ENCODE measurements around the gene SLC6A11.

The SLC6A11 gene

DNA sequence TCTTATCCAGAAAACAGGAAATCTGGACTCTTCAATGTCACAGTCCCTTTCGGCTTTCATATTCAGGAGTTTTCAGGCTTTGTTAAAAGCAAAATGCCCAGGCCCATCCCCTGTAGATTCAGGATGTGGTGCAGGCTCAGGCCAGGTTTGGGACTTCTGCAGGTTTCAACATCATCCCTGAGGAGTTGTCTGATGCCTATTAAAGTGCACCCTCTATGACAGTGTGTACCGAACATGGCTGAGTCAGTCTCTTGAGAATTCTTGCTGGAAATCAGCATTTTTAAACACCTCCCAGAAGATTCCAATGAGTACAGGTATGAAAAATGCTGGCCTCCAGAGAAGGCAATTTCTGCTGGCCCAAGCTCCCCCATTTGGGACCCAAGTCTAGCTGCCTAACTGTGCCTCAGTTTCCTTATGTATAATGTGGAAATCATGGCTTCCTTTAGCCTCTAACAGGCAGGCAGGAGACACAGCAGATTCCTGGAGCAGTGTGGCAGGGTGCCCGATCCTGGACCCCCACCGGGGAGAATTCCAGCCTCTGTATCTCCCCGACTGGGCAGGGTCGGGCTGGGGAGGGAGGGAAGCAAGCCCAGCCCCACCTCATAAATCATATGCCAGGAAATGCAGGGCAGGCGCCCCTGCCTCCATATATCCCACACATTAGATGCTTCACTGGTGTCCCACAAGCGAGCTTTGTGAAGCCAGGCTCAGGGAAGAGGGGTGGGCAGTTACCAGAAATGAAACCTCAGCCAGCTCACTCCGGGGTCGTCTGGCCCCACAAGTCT, 44.4 kb upstream of the SLC6A11 start:
- no peaks in the 10 kb centered on the region for H3K9me3 ChIP-seq (ENCODE audit: control insufficient read depth, low read length)
- no peak for TF ChIP-seq CTCF (IDR thresholded peaks at IDR 0.05)
- no peaks in the 10 kb centered on the region for H3K27me3 ChIP-seq (ENCODE audit: control insufficient read depth, insufficient read depth, low read length)
- H3K4me3 ChIP-seq (ENCODE audit: low read depth, low read length), result no peak overlapping the region
- no peak overlapping the region for H3K4me2 ChIP-seq (ENCODE audit: low read length)
- H3K27ac ChIP-seq, result no peak overlapping the region
- no peak overlapping the region for H3K9ac ChIP-seq
- H2AFZ ChIP-seq, result no peak overlapping the region
- H3K36me3 ChIP-seq (ENCODE audit: control insufficient read depth, insufficient read depth, low read length), result no peaks in the 10 kb centered on the region
- H3K79me2 ChIP-seq, result no peaks in the 10 kb centered on the region
- no peaks in the 10 kb centered on the region for H3K4me1 ChIP-seq

DNA sequence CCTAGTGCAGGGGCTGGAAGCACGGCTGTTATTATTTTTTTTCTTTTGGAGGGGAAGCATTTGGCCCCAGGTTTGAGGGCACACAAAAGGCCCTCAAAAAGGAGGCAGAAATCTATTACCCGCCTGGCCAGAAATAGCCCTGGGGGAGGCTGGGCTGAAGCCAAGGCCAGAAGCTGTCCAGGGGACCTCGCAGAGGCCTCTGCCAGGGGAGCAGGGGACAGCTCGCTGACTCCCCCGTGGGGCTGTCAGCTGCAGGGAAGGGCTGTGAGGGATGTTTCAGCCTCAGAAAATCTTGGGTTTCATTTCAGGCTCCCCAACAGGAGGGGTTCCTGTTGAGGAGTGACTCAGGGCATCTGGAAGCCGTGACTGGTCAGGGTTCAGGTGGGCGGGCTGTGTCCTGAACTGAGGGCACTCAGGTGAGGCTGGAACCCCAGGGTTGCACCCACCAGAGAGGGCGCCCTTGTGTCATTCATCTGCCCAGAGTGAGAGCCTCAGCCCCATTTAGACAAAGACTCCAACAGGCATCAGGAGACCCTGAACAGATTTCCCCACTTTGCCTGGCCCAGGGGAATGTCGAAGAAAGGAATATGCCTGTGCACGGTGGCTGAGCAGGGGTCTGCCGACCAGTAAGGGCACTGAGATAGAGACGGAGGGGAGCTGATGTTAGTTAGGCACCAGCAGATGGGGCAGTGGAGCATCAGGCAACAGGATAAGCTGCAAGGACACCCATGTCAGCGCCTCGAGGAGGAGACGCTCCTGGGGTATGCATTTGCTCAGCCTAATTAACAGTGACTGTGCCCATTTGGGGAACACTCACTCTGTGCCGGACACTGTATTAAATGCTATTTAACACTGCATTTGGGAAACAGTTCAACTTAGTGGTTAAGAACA, 43.5 kb upstream of the SLC6A11 start:
- H3K79me2 ChIP-seq, result no peaks in the 10 kb centered on the region
- no peak overlapping the region for H3K4me2 ChIP-seq (ENCODE audit: low read length)
- no peaks in the 10 kb centered on the region for H3K9me3 ChIP-seq (ENCODE audit: control insufficient read depth, low read length)
- no peak overlapping the region for H3K4me3 ChIP-seq (ENCODE audit: low read depth, low read length)
- H3K4me1 ChIP-seq, result no peaks in the 10 kb centered on the region
- TF ChIP-seq CTCF (IDR thresholded peaks at IDR 0.05), result no peak
- H2AFZ ChIP-seq, result no peak overlapping the region
- H3K27me3 ChIP-seq (ENCODE audit: control insufficient read depth, insufficient read depth, low read length), result no peaks in the 10 kb centered on the region
- H3K36me3 ChIP-seq (ENCODE audit: control insufficient read depth, insufficient read depth, low read length), result no peaks in the 10 kb centered on the region
- H3K27ac ChIP-seq, result no peak overlapping the region
- H3K9ac ChIP-seq, result no peak overlapping the region

- Histone ChIP-seq H3K9me3 (ENCODE audit: control insufficient read depth, low read length) (no peaks in the 10 kb centered on the region), H3K9ac (no peak overlapping the region), H3K4me1 (no peaks in the 10 kb centered on the region), H3K36me3 (ENCODE audit: control insufficient read depth, insufficient read depth, low read length) (no peaks in the 10 kb centered on the region), H3K79me2 (no peaks in the 10 kb centered on the region), H3K4me3 (ENCODE audit: low read depth, low read length) (no peak overlapping the region), H3K27me3 (ENCODE audit: control insufficient read depth, insufficient read depth, low read length) (no peaks in the 10 kb centered on the region), H3K4me2 (ENCODE audit: low read length) (no peak overlapping the region), H2AFZ (no peak overlapping the region), H3K27ac (no peak overlapping the region)
- TF ChIP-seq CTCF (IDR thresholded peaks at IDR 0.05), result no peak
These were observed 41.8 kb upstream of the SLC6A11 start for GRCh38 chr3:10774129-10774670.

DNA sequence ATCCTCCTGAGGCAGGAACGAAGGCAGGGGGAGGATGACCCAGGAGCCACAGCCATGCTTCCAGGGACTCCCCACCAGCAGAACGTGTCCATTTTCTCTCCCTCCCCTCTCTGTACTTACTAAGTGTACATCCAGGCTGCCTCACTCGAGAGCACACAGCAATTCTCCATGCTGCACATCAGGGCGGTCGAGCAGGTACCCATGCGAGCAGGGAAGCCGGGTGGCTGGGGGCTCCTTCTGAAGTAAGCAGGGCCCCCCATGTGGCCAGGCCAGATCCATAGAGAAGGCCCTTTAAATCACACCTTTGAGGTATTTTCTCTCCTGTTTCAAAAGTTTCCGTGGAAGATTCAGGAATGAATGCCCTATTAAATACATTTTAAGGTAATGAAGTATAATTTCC, 41.2 kb upstream of the SLC6A11 start:
- no peaks in the 10 kb centered on the region for H3K36me3 ChIP-seq (ENCODE audit: control insufficient read depth, insufficient read depth, low read length)
- H3K27me3 ChIP-seq (ENCODE audit: control insufficient read depth, insufficient read depth, low read length), result no peaks in the 10 kb centered on the region
- no peaks in the 10 kb centered on the region for H3K4me1 ChIP-seq
- H3K27ac ChIP-seq, result no peak overlapping the region
- no peak overlapping the region for H3K9ac ChIP-seq
- TF ChIP-seq CTCF (IDR thresholded peaks at IDR 0.05), result no peak
- H3K9me3 ChIP-seq (ENCODE audit: control insufficient read depth, low read length), result no peaks in the 10 kb centered on the region
- no peak overlapping the region for H3K4me3 ChIP-seq (ENCODE audit: low read depth, low read length)
- no peak overlapping the region for H3K4me2 ChIP-seq (ENCODE audit: low read length)
- no peak overlapping the region for H2AFZ ChIP-seq
- no peaks in the 10 kb centered on the region for H3K79me2 ChIP-seq
